Neural progenitor cell (in vitro differentiated cells): Measurements from ENCODE around the gene PROC. TPM values are rescaled to one million over a fixed set of nuclear protein-coding genes. Genes with fewer than 3 reads are reported as not detected.

ENCODE experiments used
- DNase-seq: peaks from one replicate; pipeline ENCODE4 v3.0.0-alpha.2; 2016; ENCODE audit warnings: low spot score
- H2AFZ ChIP-seq: fragments of 200-600 bp; sonication (generic); replicated peaks from 2 replicates; pipeline ENCODE4 v1.6.1; 2016; ENCODE audit warnings: antibody characterized with exemption
- H3F3A ChIP-seq: fragments of 200-600 bp; sonication (generic); 2 replicates; pipeline ENCODE4 v1.6.1; 2016; ENCODE audit warnings: antibody characterized with exemption, low read depth
- H3K27ac ChIP-seq: fragments of 200-600 bp; sonication (generic); 2 replicates; pipeline ENCODE4 v1.5.1; 2016; ENCODE audit warnings: mild to moderate bottlenecking
- H3K27me3 ChIP-seq: fragments of 200-600 bp; sonication (generic); 2 replicates; pipeline ENCODE4 v1.6.1; 2016; ENCODE audit warnings: mild to moderate bottlenecking, moderate library complexity
- H3K36me3 ChIP-seq: fragments of 200-600 bp; sonication (generic); 2 replicates; pipeline ENCODE4 v1.5.1; 2016
- H3K4me1 ChIP-seq: fragments of 200-600 bp; sonication (generic); 2 replicates; pipeline ENCODE4 v1.6.1; 2016; ENCODE audit warnings: mixed run types
- H3K4me2 ChIP-seq: fragments of 200-600 bp; sonication (generic); 2 replicates; pipeline ENCODE4 v1.6.1; 2016
- H3K4me3 ChIP-seq: fragments of 200-600 bp; sonication (generic); 2 replicates; pipeline ENCODE4 v1.5.1; 2016
- H3K79me2 ChIP-seq: fragments of 200-600 bp; sonication (generic); 2 replicates; pipeline ENCODE4 v1.6.1; 2016; ENCODE audit warnings: low read depth
- H3K9ac ChIP-seq: fragments of 200-600 bp; sonication (generic); 2 replicates; pipeline ENCODE4 v1.6.1; 2016
- H3K9me3 ChIP-seq: fragments of 200-600 bp; sonication (generic); 2 replicates; pipeline ENCODE4 v1.5.1; 2016; ENCODE audit warnings: low read depth
- H4K20me1 ChIP-seq: fragments of 200-600 bp; sonication (generic); 2 replicates; pipeline ENCODE4 v1.6.1; 2016; ENCODE audit warnings: low read depth
- H3K27ac Mint-ChIP-seq: 3 replicates; pipeline ENCODE4 v1.8.0; 2021; ENCODE audit warnings: mixed read lengths
- H3K27me3 Mint-ChIP-seq: 2 replicates; pipeline ENCODE4 v1.8.0; 2022; ENCODE audit warnings: low read depth, mild to moderate bottlenecking, inconsistent platforms, moderate library complexity, mixed read lengths; ENCODE audit not compliant: insufficient read depth
- H3K36me3 Mint-ChIP-seq: 3 replicates; pipeline ENCODE4 v1.8.0; 2021; ENCODE audit warnings: mixed read lengths
- H3K4me1 Mint-ChIP-seq: 3 replicates; pipeline ENCODE4 v1.8.0; 2021; ENCODE audit warnings: mixed read lengths
- H3K4me3 Mint-ChIP-seq: 3 replicates; pipeline ENCODE4 v1.8.0; 2021; ENCODE audit warnings: mild to moderate bottlenecking, moderate library complexity, mixed read lengths
- H3K9me3 Mint-ChIP-seq: 3 replicates; pipeline ENCODE4 v1.8.0; 2020; ENCODE audit warnings: mixed read lengths
- CTCF ChIP-seq: fragments of 200-600 bp; sonication (generic); IDR thresholded peaks from 2 replicates; pipeline ENCODE4 v1.5.1; 2017; ENCODE audit warnings: antibody characterized with exemption, mild to moderate bottlenecking
- EZH2 ChIP-seq: fragments of 200-600 bp; sonication (generic); IDR thresholded peaks from 2 replicates; pipeline ENCODE4 v1.6.1; 2017; ENCODE audit warnings: antibody characterized with exemption, mild to moderate bottlenecking, moderate library complexity
- EZH2phosphoT487 ChIP-seq: fragments of 200-600 bp; sonication (generic); IDR thresholded peaks from 2 replicates; pipeline ENCODE4 v1.6.1; 2017; ENCODE audit warnings: antibody characterized with exemption
- total RNA-seq: library from RNA; depleted of rRNA; stranded (reverse); fragments of >200 nt; gene quantifications from 2 replicates; pipeline ENCODE4 v1.2.3, GENCODE V29; 2015; ENCODE audit warnings: low replicate concordance

The PROC gene
- total RNA-seq, 1 donor from 2014 or later = not detected

- Mint-ChIP-seq H3K27ac (no peak overlapping the region), H3K36me3 (no peaks in the 10 kb centered on the region), H3K9me3 (no peaks in the 10 kb centered on the region), H3K4me3 (no peak overlapping the region), H3K27me3 (peaks cover 26% of the 10 kb centered on the region), H3K4me1 (peaks cover 19% of the 10 kb centered on the region)
- peaks cover 42% of the 10 kb centered on the region for H3K27me3 ChIP-seq
- H2AFZ ChIP-seq = no peak overlapping the region
- H3F3A ChIP-seq = peaks cover 35% of the 10 kb centered on the region
- TF ChIP-seq CTCF = no peak
- no peak for TF ChIP-seq EZH2phosphoT487
- TF ChIP-seq EZH2 = no peak
- H3K9ac ChIP-seq = no peak overlapping the region
- no peak overlapping the region for H3K27ac ChIP-seq
- no peak for DNase-seq
- H3K9me3 ChIP-seq = no peaks in the 10 kb centered on the region
- H4K20me1 ChIP-seq = peaks cover 10% of the 10 kb centered on the region
- no peaks in the 10 kb centered on the region for H3K79me2 ChIP-seq
- no peak overlapping the region for H3K4me3 ChIP-seq
- no peak overlapping the region for H3K4me2 ChIP-seq
- H3K36me3 ChIP-seq = no peaks in the 10 kb centered on the region
- H3K4me1 ChIP-seq = peaks cover 13% of the 10 kb centered on the region
Measured at GRCh38 chr2:127426501-127427354, 8.5 kb downstream of the PROC start.

GRCh38 chr2:127427376-127428056, 9.3 kb downstream of the PROC start:
- Histone ChIP-seq H2AFZ (no peak overlapping the region), H3F3A (peaks cover 29% of the 10 kb centered on the region), H4K20me1 (peaks cover 10% of the 10 kb centered on the region), H3K27ac (no peak overlapping the region), H3K4me1 (peaks cover 13% of the 10 kb centered on the region), H3K36me3 (no peaks in the 10 kb centered on the region), H3K4me2 (no peak overlapping the region), H3K9me3 (no peaks in the 10 kb centered on the region), H3K79me2 (no peaks in the 10 kb centered on the region), H3K4me3 (no peak overlapping the region), H3K9ac (no peak overlapping the region), H3K27me3 (peaks cover 34% of the 10 kb centered on the region)
- Mint-ChIP-seq H3K9me3 (no peaks in the 10 kb centered on the region), H3K4me1 (peaks cover 15% of the 10 kb centered on the region), H3K36me3 (no peaks in the 10 kb centered on the region), H3K27ac (no peak overlapping the region), H3K27me3 (peaks cover 18% of the 10 kb centered on the region), H3K4me3 (no peak overlapping the region)
- no peak for TF ChIP-seq CTCF
- no peak for TF ChIP-seq EZH2phosphoT487
- no peak for TF ChIP-seq EZH2
- no peak for DNase-seq

GRCh38 chr2:127428057-127428814, 10.0 kb downstream of the PROC start:
- Mint-ChIP-seq H3K36me3 (no peaks in the 10 kb centered on the region), H3K9me3 (no peaks in the 10 kb centered on the region), H3K4me3 (no peak overlapping the region), H3K27me3 (peaks cover 17% of the 10 kb centered on the region), H3K27ac (no peak overlapping the region), H3K4me1 (peaks cover 15% of the 10 kb centered on the region)
- no peak overlapping the region for H2AFZ ChIP-seq
- no peak overlapping the region for H3K9ac ChIP-seq
- peaks cover 27% of the 10 kb centered on the region for H3K27me3 ChIP-seq
- TF ChIP-seq EZH2 (no peak), CTCF (no peak), EZH2phosphoT487 (no peak)
- no peak overlapping the region for H3K4me2 ChIP-seq
- no peaks in the 10 kb centered on the region for H3K36me3 ChIP-seq
- no peaks in the 10 kb centered on the region for H3K79me2 ChIP-seq
- H3K9me3 ChIP-seq = no peaks in the 10 kb centered on the region
- peaks cover 10% of the 10 kb centered on the region for H4K20me1 ChIP-seq
- peaks cover 28% of the 10 kb centered on the region for H3F3A ChIP-seq
- H3K27ac ChIP-seq = no peak overlapping the region
- DNase-seq = no peak
- peaks cover 13% of the 10 kb centered on the region for H3K4me1 ChIP-seq
- no peak overlapping the region for H3K4me3 ChIP-seq
